Thyroid gland (tissue), 4 donors: ENCODE results near the gene PPP4R2.

Experiments
- POLR2A ChIP-seq, 2 donors: fragments of 450-650 bp; IDR thresholded peaks; one replicate each; pipeline ENCODE4 v1.6.1; 2017; ENCODE audit warnings: antibody characterized with exemption in 2 of 2, mild to moderate bottlenecking in 2 of 2, moderate library complexity in 1 of 2
- TF ChIP-seq, protein P1 (sequence below), 6 experiments: fragments of 200-600 bp in 3 of 6; fragments of 450-650 bp in 3 of 6; sonication (generic) in 3 of 6; IDR thresholded peaks; one replicate each; pipeline ENCODE4 v1.5.1; 2016 to 2019; ENCODE audit warnings: antibody characterized with exemption in 6 of 6, mild to moderate bottlenecking in 2 of 6, inconsistent platforms in 1 of 6, moderate library complexity in 1 of 6

DNA sequence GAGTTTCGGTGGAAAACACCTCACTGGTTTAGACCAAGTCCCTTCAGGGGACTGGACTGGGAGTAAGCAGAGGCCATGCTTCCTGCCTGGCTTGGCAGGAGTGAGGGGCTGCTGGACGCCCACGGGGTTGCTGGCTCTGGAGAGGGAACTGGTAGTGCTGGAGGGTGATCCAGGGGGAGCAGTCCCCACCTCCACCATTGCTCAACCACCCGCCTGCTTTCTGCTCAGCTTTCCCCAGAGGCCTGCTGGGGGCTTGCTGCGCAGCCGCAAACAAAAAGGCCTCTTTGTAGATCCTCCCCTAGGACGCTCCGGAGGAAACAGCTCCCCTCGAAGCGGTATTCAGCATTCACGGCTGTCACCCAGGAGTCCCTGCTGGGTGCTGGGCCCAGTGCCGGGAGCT lies 98.3 kb downstream of the PPP4R2 start:
- TF ChIP-seq POLR2A (IDR thresholded peaks at IDR 0.05): no peak
- TF ChIP-seq, protein P1, sequence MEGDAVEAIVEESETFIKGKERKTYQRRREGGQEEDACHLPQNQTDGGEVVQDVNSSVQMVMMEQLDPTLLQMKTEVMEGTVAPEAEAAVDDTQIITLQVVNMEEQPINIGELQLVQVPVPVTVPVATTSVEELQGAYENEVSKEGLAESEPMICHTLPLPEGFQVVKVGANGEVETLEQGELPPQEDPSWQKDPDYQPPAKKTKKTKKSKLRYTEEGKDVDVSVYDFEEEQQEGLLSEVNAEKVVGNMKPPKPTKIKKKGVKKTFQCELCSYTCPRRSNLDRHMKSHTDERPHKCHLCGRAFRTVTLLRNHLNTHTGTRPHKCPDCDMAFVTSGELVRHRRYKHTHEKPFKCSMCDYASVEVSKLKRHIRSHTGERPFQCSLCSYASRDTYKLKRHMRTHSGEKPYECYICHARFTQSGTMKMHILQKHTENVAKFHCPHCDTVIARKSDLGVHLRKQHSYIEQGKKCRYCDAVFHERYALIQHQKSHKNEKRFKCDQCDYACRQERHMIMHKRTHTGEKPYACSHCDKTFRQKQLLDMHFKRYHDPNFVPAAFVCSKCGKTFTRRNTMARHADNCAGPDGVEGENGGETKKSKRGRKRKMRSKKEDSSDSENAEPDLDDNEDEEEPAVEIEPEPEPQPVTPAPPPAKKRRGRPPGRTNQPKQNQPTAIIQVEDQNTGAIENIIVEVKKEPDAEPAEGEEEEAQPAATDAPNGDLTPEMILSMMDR (IDR thresholded peaks at IDR 0.05): no peak
